Testis (tissue), 3 donors: ENCODE measurements around the gene AKR1B1. TPM values are rescaled to one million over a fixed set of nuclear protein-coding genes. Genes with fewer than 3 reads are reported as not detected.

ENCODE experiments used
- DNase-seq: peaks from one replicate; pipeline ENCODE4 v3.0.0-alpha.2; 2019
- H3K27ac ChIP-seq, 2 donors: fragments of 200-600 bp; sonication (generic); one replicate each; pipeline ENCODE4 v1.5.1; 2019
- H3K27me3 ChIP-seq: fragments of 200-600 bp; sonication (generic); one replicate; pipeline ENCODE4 v1.5.1; 2019
- H3K36me3 ChIP-seq: fragments of 200-600 bp; sonication (generic); one replicate; pipeline ENCODE4 v1.5.1; 2017; ENCODE audit warnings: low read depth; ENCODE audit errors: missing control alignments
- H3K4me1 ChIP-seq: fragments of 200-600 bp; sonication (generic); one replicate; pipeline ENCODE4 v1.5.1; 2019
- H3K4me3 ChIP-seq, 2 donors: fragments of 200-600 bp; sonication (generic); one replicate each; pipeline ENCODE4 v1.5.1; 2017 to 2019
- H3K9me3 ChIP-seq: fragments of 200-600 bp; sonication (generic); one replicate; pipeline ENCODE4 v1.5.1; 2017
- POLR2A ChIP-seq: fragments of 450-650 bp; IDR thresholded peaks from one replicate; pipeline ENCODE4 v1.6.1; 2017; ENCODE audit warnings: antibody characterized with exemption, mild to moderate bottlenecking, moderate library complexity
- WGBS, 2 donors: methylation state at CpG; one replicate each; pipeline ENCODE4 v1.1.5; 2018; 5-methylcytosine and 5-hydroxymethylcytosine counted together
- intact Hi-C: fragments of 100-400 bp; cut with DNase I; formaldehyde crosslinking; loops from one replicate; pipeline ENCODE4 v1.15.1; 2023; ENCODE audit warnings: low total_unique reads
- polyA plus RNA-seq: library from polyadenylated mRNA; stranded (reverse); fragments of 350-450 nt; fragmentation: Illumina TruSeq; extraction: RNeasy Lipid Tissue Mini Kit (QIAGEN cat#74804); gene quantifications from one replicate; pipeline ENCODE4 v1.2.3, GENCODE V29; 2014; ENCODE audit warnings: low read depth, low replicate concordance; ENCODE audit not compliant: insufficient read depth
- total RNA-seq, 2 donors: library from RNA; depleted of rRNA; stranded (reverse); fragments of >200 nt; gene quantifications; one replicate each; pipeline ENCODE4 v1.2.3, GENCODE V29; 2016
- TF ChIP-seq, protein P1 (sequence below), 3 experiments: fragments of 450-650 bp in 2 of 3; fragments of 200-600 bp in 1 of 3; sonication (generic) in 1 of 3; IDR thresholded peaks; one replicate each; pipeline ENCODE4 v1.5.1; 2016 to 2019; ENCODE audit warnings: antibody characterized with exemption in 3 of 3, mild to moderate bottlenecking in 2 of 3, moderate library complexity in 1 of 3

The AKR1B1 gene
- total and polyA plus RNA-seq, 3 donors from 2014 or later = 99.8 to 129 (median 105) TPM

DNA sequence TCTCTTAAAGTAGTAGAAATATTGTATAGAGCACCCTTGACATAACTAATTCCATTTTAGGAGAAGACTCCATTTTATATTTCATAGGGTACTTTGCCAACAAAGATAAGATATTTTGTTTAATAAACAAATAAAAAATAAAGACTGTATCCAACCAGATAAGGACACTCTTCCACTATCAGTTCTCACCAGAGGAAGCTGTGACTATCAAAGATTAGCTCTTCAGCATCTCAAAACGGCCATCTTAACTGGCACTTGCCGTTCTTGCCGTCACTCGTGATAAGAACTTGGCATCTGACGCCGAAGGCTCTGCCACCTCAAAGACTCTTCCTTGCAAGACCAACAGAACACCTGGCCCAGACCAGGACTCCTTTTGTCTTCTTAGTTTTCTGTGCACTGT lies 26.3 kb upstream of the AKR1B1 start:
- Histone ChIP-seq H3K27me3 (no peaks in the 10 kb centered on the region), H3K4me3 (no peak overlapping the region), H3K9me3 (no peaks in the 10 kb centered on the region), H3K4me1 (no peaks in the 10 kb centered on the region), H3K36me3 (no peaks in the 10 kb centered on the region), H3K27ac (no peak overlapping the region)
- no peak for TF ChIP-seq POLR2A
- TF ChIP-seq, protein P1, sequence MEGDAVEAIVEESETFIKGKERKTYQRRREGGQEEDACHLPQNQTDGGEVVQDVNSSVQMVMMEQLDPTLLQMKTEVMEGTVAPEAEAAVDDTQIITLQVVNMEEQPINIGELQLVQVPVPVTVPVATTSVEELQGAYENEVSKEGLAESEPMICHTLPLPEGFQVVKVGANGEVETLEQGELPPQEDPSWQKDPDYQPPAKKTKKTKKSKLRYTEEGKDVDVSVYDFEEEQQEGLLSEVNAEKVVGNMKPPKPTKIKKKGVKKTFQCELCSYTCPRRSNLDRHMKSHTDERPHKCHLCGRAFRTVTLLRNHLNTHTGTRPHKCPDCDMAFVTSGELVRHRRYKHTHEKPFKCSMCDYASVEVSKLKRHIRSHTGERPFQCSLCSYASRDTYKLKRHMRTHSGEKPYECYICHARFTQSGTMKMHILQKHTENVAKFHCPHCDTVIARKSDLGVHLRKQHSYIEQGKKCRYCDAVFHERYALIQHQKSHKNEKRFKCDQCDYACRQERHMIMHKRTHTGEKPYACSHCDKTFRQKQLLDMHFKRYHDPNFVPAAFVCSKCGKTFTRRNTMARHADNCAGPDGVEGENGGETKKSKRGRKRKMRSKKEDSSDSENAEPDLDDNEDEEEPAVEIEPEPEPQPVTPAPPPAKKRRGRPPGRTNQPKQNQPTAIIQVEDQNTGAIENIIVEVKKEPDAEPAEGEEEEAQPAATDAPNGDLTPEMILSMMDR (IDR thresholded peaks at IDR 0.05) = no peak
- no peak for DNase-seq
- WGBS, 2 donors = 75 to 78% methylated on average over 6 of the region's 6 CpGs
- intact Hi-C loops = no loop called here

DNA sequence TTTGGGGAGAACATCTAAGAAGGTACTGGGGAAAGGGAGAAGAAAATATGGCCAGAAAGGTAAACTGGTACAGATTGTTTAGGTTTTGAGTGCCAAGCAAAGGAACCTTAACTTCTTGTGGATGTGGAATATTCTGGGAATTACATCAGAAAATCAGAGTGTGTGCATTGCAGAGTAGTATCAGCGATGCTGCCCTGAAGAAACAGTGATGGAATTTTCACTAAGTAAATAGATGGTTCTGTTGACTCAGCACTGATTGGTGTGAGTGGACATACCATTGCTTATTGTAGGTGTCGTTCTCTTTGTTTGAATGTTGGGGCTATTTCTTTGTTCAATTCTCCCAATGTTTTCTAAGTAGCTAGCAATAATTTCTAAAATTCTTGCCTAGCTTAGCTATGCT lies 24.4 kb upstream of the AKR1B1 start:
- no peak for TF ChIP-seq POLR2A
- TF ChIP-seq, protein P1 (IDR thresholded peaks at IDR 0.05) = no peak
- Histone ChIP-seq H3K4me1 (no peaks in the 10 kb centered on the region), H3K9me3 (no peaks in the 10 kb centered on the region), H3K27me3 (no peaks in the 10 kb centered on the region), H3K36me3 (no peaks in the 10 kb centered on the region), H3K27ac (no peak overlapping the region), H3K4me3 (no peak overlapping the region)
- intact Hi-C loops = no loop called here
- no peak for DNase-seq
- WGBS, 2 donors = 94 to 96% methylated on average over 2 of the region's 2 CpGs

- H3K4me1 ChIP-seq = no peaks in the 10 kb centered on the region
- DNase-seq = no peak
- TF ChIP-seq, protein P1 (IDR thresholded peaks at IDR 0.05) = no peak
- no peak for TF ChIP-seq POLR2A
- no peak overlapping the region for H3K4me3 ChIP-seq
- intact Hi-C loops = no loop called here
- H3K27ac ChIP-seq = no peak overlapping the region
- no peaks in the 10 kb centered on the region for H3K9me3 ChIP-seq
- no peaks in the 10 kb centered on the region for H3K36me3 ChIP-seq
- H3K27me3 ChIP-seq = no peaks in the 10 kb centered on the region
These were observed 24.0 kb upstream of the AKR1B1 start for GRCh38 chr7:134482858-134483257.

- no peak for TF ChIP-seq POLR2A
- TF ChIP-seq, protein P1 (IDR thresholded peaks at IDR 0.05) = no peak
- intact Hi-C loops = no loop called here
- H3K9me3 ChIP-seq = no peaks in the 10 kb centered on the region
- H3K36me3 ChIP-seq = no peaks in the 10 kb centered on the region
- 86 to 88% methylated on average over 3 of the region's 3 CpGs for WGBS, 2 donors
- no peak for DNase-seq
- no peaks in the 10 kb centered on the region for H3K27me3 ChIP-seq
- H3K4me1 ChIP-seq = no peaks in the 10 kb centered on the region
- no peak overlapping the region for H3K4me3 ChIP-seq
- H3K27ac ChIP-seq = no peak overlapping the region
These were observed 22.3 kb upstream of the AKR1B1 start for GRCh38 chr7:134481167-134481566.

DNA sequence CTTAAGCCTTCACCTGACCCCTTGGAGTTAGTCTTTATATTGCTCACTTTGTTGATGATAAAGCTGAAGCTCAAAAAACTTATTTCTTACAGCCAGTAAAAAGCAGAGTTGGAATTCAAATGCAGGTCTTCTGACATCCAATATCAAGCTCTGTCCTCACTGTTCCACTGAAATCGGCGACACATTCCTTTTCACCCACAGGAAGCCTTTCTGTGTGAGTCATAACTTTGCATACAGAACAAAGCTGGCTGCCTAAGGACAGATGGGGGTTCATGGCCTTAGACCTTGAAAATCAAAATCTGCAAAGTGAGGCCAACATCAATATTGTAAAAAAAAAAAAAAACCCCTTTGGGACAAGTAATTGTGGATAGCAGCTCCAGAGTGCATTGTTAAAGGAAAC lies 21.8 kb upstream of the AKR1B1 start:
- H3K4me1 ChIP-seq = no peaks in the 10 kb centered on the region
- no peak overlapping the region for H3K4me3 ChIP-seq
- no peaks in the 10 kb centered on the region for H3K27me3 ChIP-seq
- H3K9me3 ChIP-seq = no peaks in the 10 kb centered on the region
- H3K27ac ChIP-seq = no peak overlapping the region
- WGBS, 2 donors = 39 to 42% methylated on average over 2 of the region's 2 CpGs
- intact Hi-C loops = no loop called here
- no peak for DNase-seq
- TF ChIP-seq, protein P1 (IDR thresholded peaks at IDR 0.05) = no peak
- no peak for TF ChIP-seq POLR2A
- H3K36me3 ChIP-seq = no peaks in the 10 kb centered on the region
